Activated T-cell treated with anti-CD3 and anti-CD28 coated beads for 48 hours (primary cell): ENCODE data around the gene BCR.

Source experiments
- DNase-seq: peaks from one replicate; pipeline ENCODE4 v3.0.0-alpha.2; 2020; ENCODE audit warnings: low read depth

Gene BCR

DNA sequence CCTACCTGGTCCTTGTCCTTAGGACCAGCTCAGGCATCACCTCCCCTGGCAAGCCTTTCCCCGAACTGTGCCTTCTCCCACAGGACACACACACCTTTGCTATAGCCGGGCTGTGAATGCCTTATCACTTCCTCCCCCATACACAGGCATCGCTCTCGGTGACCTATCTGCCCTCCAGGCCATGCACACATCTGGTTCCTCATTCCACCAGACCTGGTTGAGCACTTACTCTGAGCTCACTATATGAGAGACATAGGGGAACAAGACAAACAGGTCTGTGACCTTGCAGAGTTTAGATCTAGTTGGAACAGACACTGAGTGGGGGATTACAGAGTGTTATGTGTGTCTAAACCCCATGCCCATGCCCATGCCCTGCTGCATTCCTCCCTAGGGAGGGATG lies 3.1 kb upstream of the BCR start:
- DNase-seq: no peak

- peak; percentile 51 for DNase-seq
These were observed 1.6 kb upstream of the BCR start for GRCh38 chr22:23178512-23179254.

GRCh38 chr22:23179381-23180299 lies 669 bp upstream of the BCR start:
- DNase-seq: no peak

- peak; percentile 16 for DNase-seq
These were observed 798 bp downstream of the BCR start for GRCh38 chr22:23180893-23181720.

DNA sequence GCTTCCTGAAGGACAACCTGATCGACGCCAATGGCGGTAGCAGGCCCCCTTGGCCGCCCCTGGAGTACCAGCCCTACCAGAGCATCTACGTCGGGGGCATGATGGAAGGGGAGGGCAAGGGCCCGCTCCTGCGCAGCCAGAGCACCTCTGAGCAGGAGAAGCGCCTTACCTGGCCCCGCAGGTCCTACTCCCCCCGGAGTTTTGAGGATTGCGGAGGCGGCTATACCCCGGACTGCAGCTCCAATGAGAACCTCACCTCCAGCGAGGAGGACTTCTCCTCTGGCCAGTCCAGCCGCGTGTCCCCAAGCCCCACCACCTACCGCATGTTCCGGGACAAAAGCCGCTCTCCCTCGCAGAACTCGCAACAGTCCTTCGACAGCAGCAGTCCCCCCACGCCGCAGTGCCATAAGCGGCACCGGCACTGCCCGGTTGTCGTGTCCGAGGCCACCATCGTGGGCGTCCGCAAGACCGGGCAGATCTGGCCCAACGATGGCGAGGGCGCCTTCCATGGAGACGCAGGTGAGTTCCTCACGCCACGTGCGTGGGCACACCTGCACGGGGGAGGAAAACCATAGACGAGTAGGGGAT lies 1.5 kb downstream of the BCR start:
- no peak for DNase-seq

GRCh38 chr22:23182309-23183060 lies 2.2 kb downstream of the BCR start:
- DNase-seq: peak; percentile 67

- DNase-seq: no peak
These were observed 2.9 kb downstream of the BCR start for GRCh38 chr22:23183061-23183698.

DNA sequence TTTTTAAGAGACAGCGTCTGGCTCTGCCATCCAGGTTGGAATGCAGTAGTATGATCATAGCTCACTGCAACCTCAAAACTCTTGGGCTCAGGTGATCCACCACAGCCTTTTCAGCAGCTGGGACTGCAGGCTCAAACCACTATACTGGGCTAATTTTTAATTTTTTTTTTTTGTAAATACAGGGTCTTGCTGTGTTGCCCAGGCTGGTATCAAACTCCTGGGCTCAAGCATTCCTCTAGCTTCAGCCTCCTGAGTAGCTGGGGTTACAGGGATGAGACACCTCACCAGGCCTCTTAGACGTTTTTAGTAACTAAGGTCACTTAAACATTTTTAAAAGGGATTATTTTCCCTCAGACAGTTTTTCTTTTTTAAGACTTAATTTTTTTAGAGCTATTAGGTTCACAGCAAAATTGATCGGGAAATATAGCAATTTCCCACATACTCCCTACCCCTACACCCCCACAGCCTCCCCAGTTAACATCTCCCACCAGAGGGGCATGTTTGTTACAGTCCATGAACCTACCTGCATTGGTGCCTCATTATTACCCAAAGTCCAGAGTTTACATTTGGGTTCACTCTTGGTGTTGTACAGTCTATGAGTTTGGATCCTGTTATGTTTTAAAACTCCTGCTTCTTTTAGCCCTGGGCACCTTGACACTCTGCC lies 3.9 kb downstream of the BCR start:
- DNase-seq: no peak

GRCh38 chr22:23184764-23185113 lies 4.4 kb downstream of the BCR start:
- DNase-seq: no peak

DNA sequence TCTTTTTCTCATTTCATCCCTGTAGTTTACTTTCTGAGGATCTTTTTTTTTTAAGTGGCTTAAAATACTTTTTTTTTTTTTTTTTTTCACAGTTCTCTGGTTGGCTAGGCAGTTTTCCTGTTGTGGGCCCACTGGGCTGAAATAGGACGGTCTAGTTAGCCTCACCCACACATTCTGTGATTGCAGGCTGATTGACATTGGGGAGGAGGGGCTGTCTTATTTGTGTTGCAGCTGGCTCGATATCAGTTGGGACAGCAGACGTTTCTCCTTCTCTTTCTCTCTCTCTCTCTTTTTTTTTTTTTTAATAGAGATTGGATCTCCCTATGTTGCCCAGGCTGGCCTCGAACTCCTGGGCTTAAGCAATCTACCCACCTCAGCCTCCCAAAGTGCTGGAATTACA lies 6.9 kb downstream of the BCR start:
- DNase-seq: no peak

DNA sequence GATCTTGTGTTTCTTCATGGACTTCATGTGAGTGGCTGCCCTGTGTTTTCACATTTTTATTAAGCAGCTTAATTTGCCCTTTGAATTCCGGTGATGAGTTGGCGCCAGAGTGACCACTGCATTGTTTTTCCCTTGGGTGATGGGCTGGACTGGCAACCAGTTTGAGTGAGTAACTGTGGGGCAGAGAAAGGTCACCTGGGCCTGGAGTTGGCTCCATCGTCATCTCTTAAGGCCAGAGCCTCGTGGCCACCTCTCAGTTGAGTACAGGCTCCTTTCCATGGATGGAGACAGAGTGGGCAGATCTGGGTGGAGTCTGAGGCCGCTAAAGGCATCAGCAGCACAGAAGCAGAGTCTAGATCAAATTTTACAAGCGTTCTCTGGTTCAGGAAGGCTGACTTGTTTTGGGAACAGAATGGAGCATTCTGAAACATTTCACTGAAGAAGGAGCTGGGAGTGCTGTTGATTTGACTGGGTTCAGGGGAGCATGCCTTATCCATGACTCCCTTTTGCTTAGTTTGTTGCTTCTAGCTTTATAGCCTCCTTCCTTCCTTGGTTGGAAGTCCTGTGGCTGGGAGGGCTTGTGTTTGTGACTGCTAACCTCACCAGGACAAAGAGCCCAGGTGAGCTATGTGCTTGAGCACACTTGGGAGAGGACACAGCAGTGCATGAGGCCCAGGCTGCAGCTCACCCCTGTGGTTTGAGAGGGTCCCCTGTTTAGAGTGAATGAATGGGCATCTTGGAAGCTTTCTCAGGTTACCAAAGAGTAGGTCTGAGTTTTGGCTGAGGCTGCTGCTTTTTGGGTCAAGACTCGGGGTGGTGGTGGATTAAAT lies 7.8 kb downstream of the BCR start:
- no peak for DNase-seq

- no peak for DNase-seq
These were observed 10.2 kb downstream of the BCR start for GRCh38 chr22:23190526-23190925.

DNA sequence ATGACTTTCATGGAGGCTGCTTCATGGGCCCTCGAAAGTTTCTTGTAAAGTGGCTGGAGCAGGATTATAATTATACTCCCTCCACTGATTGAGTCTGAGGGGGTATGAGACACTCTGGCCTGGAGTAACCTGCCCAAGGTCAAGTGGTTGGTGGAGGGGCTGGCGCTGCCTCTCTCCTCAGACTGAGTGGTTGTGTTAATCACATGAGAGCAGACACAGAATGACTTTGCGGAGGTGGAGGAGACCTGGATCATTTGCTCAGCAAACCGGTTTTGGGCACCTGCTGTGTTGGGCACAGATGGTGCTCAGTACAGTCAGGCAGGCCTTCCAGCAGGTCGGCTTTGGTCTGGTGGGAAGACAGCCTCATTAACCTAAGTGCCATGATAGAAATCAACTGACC lies 11.8 kb downstream of the BCR start:
- no peak for DNase-seq

DNA sequence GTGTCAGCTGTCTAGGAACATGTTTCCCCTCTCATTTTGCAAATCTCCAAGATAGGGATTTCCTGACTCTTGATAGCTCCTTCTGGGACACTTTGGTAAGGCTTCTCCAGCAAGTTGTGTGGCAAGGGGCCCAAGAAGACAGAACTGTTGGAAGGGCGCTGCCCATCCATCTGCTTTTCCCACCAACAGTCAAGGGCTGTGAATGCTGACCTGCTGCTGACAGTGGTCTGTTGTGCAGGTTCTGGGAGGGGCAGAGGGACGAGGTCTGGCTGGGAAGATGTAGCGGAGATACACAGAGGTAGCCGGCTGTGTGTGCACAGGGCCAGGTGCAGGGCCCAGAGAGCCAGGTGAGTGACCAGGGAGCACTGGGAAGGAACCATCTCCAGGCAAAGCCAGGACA lies 12.2 kb downstream of the BCR start:
- no peak for DNase-seq

- DNase-seq: no peak
These were observed 13.0 kb downstream of the BCR start for GRCh38 chr22:23193196-23193827.

- DNase-seq: no peak
These were observed 13.6 kb downstream of the BCR start for GRCh38 chr22:23193882-23194281.

DNA sequence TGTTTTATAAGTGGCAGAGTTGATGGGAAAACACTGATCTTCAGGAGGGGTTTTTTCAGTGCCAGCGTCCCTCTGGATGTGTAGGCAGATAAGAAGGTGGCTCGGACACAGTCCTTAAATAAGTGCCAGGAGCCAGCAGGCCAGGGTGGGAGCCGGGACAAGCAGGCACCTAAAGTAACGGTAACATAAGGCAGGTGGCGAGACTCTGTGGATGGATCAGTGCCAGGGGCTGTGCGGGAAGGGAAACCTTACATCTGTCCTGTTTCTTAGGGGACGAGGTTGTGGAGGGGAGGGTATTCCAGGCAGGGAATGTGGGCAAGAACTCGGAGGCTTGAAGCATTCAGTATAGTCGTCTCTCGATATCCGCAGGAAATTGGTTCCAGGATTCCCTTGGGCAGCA lies 15.9 kb downstream of the BCR start:
- DNase-seq: no peak

DNA sequence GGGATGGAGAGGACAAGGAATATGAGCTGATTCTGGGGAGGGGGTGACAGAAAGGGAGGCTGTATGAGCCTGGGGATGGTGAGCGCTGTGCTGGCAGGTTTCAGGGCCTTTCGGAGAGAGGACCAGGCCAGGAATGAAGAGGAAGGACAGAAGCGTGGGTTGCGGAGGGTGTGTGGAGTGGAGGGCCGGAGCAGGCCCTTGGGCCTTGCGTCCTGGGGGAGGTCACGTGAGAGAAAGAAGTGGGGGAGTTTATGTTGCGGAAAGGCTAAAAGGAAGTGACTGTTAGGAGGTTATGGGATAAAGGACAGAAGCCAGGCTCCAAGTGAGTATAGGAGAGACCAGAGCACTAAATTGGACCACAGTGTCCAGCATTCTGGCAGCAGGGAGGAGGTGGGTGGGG lies 17.5 kb downstream of the BCR start:
- no peak for DNase-seq

GRCh38 chr22:23199159-23199558 lies 18.9 kb downstream of the BCR start:
- DNase-seq: no peak
